ENCODE data around the gene MRTFB.

- TF ChIP-seq CTCF (IDR thresholded peaks at IDR 0.05) (no peak), POLR2A (IDR thresholded peaks at IDR 0.05) (no peak)
Measured at GRCh38 chr16:14061732-14062259, 9.3 kb upstream of the MRTFB start.
